Left renal pelvis (tissue), 4 donors: Measurements from ENCODE around the gene SPANXA1. TPM values are rescaled to one million over a fixed set of nuclear protein-coding genes. Genes with fewer than 3 reads are reported as not detected.
"Not testable (repeated sequence)": the region's sequence is repeated elsewhere in the genome, so short reads cannot be mapped to it uniquely, and the experiment has no call there.

ENCODE experiments used
- DNase-seq, 4 donors: peaks; one replicate each; pipeline ENCODE4 v3.0.0-alpha.2; 2013; ENCODE audit warnings: low read depth in 4 of 4, low spot score in 3 of 4
- polyA plus RNA-seq, 4 donors: library from polyadenylated mRNA; unstranded; fragments of 120-200 nt; gene quantifications; one replicate each; pipeline ENCODE4 v1.2.1, GENCODE V29; 2013; ENCODE audit not compliant: insufficient read length in 4 of 4

The SPANXA1 gene, protein sequence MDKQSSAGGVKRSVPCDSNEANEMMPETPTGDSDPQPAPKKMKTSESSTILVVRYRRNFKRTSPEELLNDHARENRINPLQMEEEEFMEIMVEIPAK
- polyA plus RNA-seq: not detected

GRCh38 chrX:141584638-141585037 lies at the start of gene SPANXA1:
Gene SPANXA1 (minus strand): TSS chrX:141584738. CDS start chrX:141584678, 60 bp downstream.
- not testable (repeated sequence) for DNase-seq

DNA sequence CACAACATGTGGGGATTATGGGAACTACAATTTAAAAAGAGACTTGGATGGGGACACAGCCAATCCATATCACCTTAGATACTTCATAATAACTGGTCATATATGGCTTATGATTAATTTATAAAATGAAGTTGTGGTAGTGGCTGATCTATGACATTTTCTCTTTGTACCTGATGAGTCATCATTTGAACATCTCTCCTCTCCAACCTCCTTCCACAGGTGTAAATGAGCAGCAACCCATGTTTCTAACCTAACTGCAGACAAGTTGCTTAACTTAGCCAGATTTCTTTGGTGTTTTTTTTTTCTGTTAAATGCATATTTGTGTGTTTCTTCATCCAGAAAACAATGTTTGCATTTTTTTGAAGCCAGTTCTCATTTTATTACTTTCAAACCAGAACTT lies 47.6 kb upstream of the SPANXA1 start:
- no peak for DNase-seq

- no peak for DNase-seq
These were observed 34.8 kb upstream of the SPANXA1 start for GRCh38 chrX:141619336-141619735.

DNA sequence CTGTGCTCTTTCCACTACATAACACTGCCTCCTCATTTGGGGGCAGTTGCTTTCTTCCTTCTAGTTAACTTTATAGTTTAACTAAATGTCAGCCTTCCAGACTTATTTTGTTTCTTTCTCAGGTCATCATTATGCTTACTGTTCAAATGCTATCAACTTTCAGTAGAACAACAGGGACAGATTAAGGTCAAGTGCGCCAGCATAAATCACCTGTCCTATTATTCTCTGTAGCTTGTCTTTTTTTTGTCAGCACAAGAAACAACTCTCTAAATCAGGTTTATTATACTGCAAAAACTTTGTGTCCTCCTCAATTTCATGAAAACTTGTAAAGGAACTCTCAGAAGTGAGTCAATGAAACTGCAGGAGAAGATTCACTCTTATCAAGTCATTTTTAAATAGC lies 24.6 kb upstream of the SPANXA1 start:
- DNase-seq: peak in 1 of 4 donors; percentile 27

GRCh38 chrX:141589408-141589807 lies 4.9 kb upstream of the SPANXA1 start, which contains the start of gene SPANXA2:
Gene SPANXA2 (plus strand): TSS chrX:141589708. CDS start chrX:141589768, 60 bp downstream.
- DNase-seq: not testable (repeated sequence)

GRCh38 chrX:141542551-141542950 lies 42.0 kb downstream of the SPANXA1 start:
- DNase-seq: not testable (repeated sequence)

Other genes with a start within 250 kb of the SPANXA1 start
- not detected for gene SPANXA2, start 5.0 kb upstream of the SPANXA1 start, polyA plus RNA-seq
- not detected for gene SPANXD, start 114.0 kb upstream of the SPANXA1 start, polyA plus RNA-seq